Spinal cord (tissue), 10 donors: Measurements from ENCODE around the gene RAX2. TPM values are rescaled to one million over a fixed set of nuclear protein-coding genes. Genes with fewer than 3 reads are reported as not detected.
"Not testable (repeated sequence)": the region's sequence is repeated elsewhere in the genome, so short reads cannot be mapped to it uniquely, and the experiment has no call there.

ENCODE experiments used
- DNase-seq, 6 donors: peaks; one replicate each; pipeline versions ENCODE4 v3.0.0 to v3.0.0-alpha.2; 2013 to 2015; ENCODE audit warnings: low spot score in 6 of 6, low read depth in 4 of 6
- H3K27ac ChIP-seq: one replicate; pipeline ENCODE4 v1.5.1; 2013; ENCODE audit warnings: low read depth, low read length, control low read depth
- H3K27me3 ChIP-seq: one replicate; pipeline ENCODE4 v1.6.1; 2013; ENCODE audit warnings: low read length; ENCODE audit not compliant: control insufficient read depth, insufficient read depth
- H3K36me3 ChIP-seq: one replicate; pipeline ENCODE4 v1.6.1; 2013; ENCODE audit warnings: low read length; ENCODE audit not compliant: control insufficient read depth, insufficient read depth
- H3K4me1 ChIP-seq: one replicate; pipeline ENCODE4 v1.6.1; 2013; ENCODE audit warnings: low read length; ENCODE audit not compliant: control insufficient read depth, insufficient read depth
- H3K4me3 ChIP-seq: one replicate; pipeline ENCODE4 v1.5.1; 2013; ENCODE audit warnings: low read depth, low read length, control low read depth
- H3K9me3 ChIP-seq: one replicate; pipeline ENCODE4 v1.6.1; 2013; ENCODE audit warnings: low read length; ENCODE audit not compliant: control insufficient read depth, insufficient read depth
- WGBS: methylation state at CpG from one replicate; pipeline ENCODE4 v1.1.5; 2013; ENCODE audit warnings: missing lambda C conversion rate; ENCODE audit not compliant: insufficient coverage; 5-methylcytosine and 5-hydroxymethylcytosine counted together
- polyA plus RNA-seq, 2 donors: library from polyadenylated mRNA; unstranded; fragments of 120-200 nt; gene quantifications; one replicate each; pipeline ENCODE4 v1.2.1, GENCODE V29; 2013; ENCODE audit not compliant: insufficient read length in 2 of 2
- total RNA-seq, 2 donors: library from RNA; depleted of rRNA in 1 of 2; stranded (reverse); fragments of 120-200 nt in 1 of 2; fragments of >200 nt in 1 of 2; gene quantifications; one replicate each; pipeline versions ENCODE4 v1.2.3 to v1.2.4, GENCODE V29; 2013 to 2014
- donor health status: healthy.

Gene RAX2
- total and polyA plus RNA-seq, 4 donors: 0.09 TPM; not detected in 3

DNA sequence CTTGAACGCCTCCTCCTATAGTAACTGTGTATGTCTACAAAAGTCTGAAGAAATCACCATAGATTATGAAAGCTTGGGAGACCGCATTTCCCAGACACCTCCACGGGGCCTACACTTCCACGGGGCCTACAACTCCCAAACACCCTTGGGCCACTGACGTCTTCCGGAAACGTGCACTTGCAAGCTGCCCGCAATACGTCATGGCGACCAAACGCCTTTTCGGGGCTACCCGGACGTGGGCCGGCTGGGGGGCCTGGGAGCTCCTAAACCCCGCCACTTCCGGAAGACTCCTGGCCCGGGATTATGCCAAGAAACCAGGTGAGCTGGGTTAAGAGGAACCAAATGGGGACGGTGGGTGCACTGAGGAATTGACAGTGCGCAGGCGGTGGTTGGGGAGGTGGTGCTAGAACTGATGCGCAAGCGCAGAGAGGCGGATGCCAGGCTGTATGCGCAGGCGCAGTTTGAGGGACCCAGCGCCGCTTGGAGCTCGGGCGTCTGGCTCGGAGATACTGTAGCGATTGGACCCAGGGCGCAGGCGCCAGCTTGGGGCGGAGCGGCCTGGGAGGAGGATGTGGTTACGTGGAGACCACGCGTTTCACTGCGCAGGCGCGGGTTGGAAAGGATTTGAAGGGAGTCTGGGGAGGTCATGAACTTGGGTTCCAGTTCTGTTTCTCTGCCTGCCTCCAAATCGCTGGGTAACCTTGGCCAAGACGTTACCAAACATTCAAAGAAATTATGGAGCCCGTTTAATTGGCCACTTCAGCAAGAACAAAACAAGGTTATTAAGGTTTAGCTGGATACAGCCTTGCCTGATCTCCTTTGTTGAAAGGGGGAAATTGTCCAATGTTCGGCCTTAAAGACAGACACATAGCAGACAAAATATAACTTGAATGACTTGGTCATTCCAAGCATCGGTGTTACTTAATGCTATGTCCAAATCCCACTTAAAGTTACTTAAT, 9.2 kb downstream of the RAX2 start, which contains the start of gene MRPL54:
MRPL54 (plus strand) TSS at position 182 of the 959 bp plus-strand sequence; CDS start at position 201, 19 bp downstream.
- Histone ChIP-seq H3K27me3 (no peaks in the 10 kb centered on the region), H3K4me1 (peaks cover 26% of the 10 kb centered on the region), H3K9me3 (no peaks in the 10 kb centered on the region), H3K4me3 (peak within 1 kb of the TSS; percentile 93), H3K36me3 (peaks cover 53% of the 10 kb centered on the region), H3K27ac (peak within 1 kb of the TSS; percentile 98)
- peak; percentile 99 to 100 (median 100) for DNase-seq
- WGBS: 2% methylated on average over 43 of the region's 47 CpGs

- no peaks in the 10 kb centered on the region for H3K27me3 ChIP-seq
These were observed 9.9 kb downstream of the RAX2 start for GRCh38 chr19:3762130-3762473.

DNA sequence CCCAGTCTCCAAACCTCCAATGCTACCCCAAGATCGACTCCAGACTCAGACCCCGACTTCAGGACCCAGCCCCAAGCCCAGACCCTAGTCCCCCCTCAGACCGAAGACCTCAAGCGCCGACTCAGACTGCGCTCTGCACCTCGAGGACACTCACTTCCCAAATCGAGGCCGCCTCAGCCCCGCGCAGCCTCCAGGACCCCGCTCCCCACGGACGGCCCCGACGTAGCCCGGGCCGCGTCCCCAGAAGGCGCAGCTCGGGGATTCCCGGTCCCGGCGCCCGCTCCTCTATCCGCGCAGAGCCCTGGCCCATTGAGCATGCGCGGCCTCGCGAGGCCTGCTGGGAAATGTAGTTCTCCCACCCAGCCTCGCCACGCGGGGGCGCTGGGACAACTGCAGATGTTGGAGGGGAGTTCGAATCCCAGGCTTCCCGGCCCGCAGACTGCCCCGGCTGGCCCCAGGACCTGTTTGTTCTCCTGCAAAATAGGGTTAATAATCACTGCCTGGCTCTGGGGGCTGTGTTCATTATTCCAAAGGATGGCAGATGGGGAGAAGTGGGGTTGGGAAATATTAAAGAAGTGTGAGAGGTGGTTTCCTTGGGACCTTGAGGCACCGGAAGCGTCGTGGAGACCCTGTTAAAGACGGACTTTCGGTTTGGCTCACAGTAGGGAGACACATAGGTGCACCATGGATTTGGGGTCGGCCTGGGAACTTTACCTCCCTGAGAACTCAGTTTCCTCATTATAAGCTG, 10.5 kb downstream of the RAX2 start, which contains the start of gene APBA3:
APBA3 (minus strand) TSS at position 311 of the 748 bp plus-strand sequence. CDS start 1,428 bp downstream, outside the sequence.
- Histone ChIP-seq H3K36me3 (peaks cover 49% of the 10 kb centered on the region), H3K9me3 (no peaks in the 10 kb centered on the region), H3K27me3 (no peaks in the 10 kb centered on the region), H3K27ac (peak within 1 kb of the TSS; percentile 98), H3K4me3 (peak within 1 kb of the TSS; percentile 93), H3K4me1 (peaks cover 26% of the 10 kb centered on the region)
- under 1% methylated on average over 41 of the region's 45 CpGs for WGBS
- peak; percentile 76 to 96 (median 84) for DNase-seq

More at GRCh38 chr19:3762130-3762473, 9.9 kb downstream of the RAX2 start:
- Histone ChIP-seq H3K36me3 (peaks cover 53% of the 10 kb centered on the region), H3K4me1 (peaks cover 26% of the 10 kb centered on the region), H3K4me3 (no peak overlapping the region), H3K27ac (peak overlapping the region; percentile 98), H3K9me3 (no peaks in the 10 kb centered on the region)
- no peak for DNase-seq
- WGBS: no CpG with 5 or more reads among the region's 1 CpG

GRCh38 chr19:3760871-3761361, 11.1 kb downstream of the RAX2 start:
- DNase-seq: peak in 1 of 6 donors; percentile 8
- 33% methylated on average over 5 of the region's 7 CpGs for WGBS
- Histone ChIP-seq H3K4me1 (peaks cover 26% of the 10 kb centered on the region), H3K36me3 (peaks cover 44% of the 10 kb centered on the region), H3K4me3 (peak overlapping the region; percentile 93), H3K27me3 (no peaks in the 10 kb centered on the region), H3K27ac (no peak overlapping the region), H3K9me3 (no peaks in the 10 kb centered on the region)

DNA sequence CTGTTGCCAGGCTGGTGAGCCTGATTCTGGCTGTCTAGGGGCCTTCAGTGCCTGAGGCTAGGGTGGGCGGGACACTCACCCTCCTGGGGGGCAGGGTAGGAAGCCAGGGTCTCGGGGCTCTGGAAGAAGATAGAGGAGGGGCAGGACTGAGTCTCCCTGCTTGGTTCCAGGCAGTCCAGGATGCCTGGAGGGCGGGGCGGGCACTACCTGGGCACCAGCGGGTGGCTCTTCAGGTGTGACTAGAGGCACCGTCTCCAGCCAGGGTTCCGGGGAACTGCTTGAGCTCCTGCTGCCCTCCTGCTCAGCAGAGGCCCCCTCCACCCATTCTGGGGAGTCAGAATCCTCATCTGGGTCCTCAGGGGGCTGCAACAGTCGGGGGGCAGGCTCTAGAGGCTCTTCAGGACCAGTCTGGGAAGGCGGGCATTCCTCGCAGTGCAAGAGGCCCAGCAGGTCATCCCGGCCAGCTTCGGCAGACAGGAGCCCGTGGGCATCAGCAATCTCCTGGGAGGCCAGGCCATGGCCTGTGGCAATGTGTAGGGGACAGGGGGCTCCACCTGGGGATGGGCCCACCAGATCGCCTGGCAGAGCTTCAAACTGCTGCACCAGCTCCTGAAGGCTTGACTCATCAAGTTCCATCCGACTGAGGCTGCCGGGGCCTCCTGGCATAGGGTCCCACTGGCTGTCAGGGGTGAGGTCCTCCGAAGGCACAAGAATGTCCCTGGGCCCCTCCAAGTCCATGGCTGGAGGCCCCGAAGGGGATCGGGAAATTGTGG, 12.4 kb downstream of the RAX2 start:
- no peak overlapping the region for H3K27ac ChIP-seq
- H3K36me3 ChIP-seq: peaks cover 33% of the 10 kb centered on the region
- H3K9me3 ChIP-seq: no peaks in the 10 kb centered on the region
- H3K4me3 ChIP-seq: no peak overlapping the region
- WGBS: 91% methylated on average over 19 of the region's 19 CpGs
- no peaks in the 10 kb centered on the region for H3K27me3 ChIP-seq
- H3K4me1 ChIP-seq: peaks cover 26% of the 10 kb centered on the region
- DNase-seq: no peak

- 99% methylated on average over 7 of the region's 13 CpGs for WGBS
- not testable (repeated sequence) for H3K4me3 ChIP-seq, H3K27ac ChIP-seq, DNase-seq, H3K9me3 ChIP-seq, H3K27me3 ChIP-seq
- H3K4me1 ChIP-seq: peaks cover 26% of the 10 kb centered on the region
- peaks cover 47% of the 10 kb centered on the region for H3K36me3 ChIP-seq
These were observed 13.7 kb downstream of the RAX2 start for GRCh38 chr19:3758297-3758696.

- H3K27me3 ChIP-seq, DNase-seq, H3K27ac ChIP-seq, H3K9me3 ChIP-seq, H3K4me3 ChIP-seq: not testable (repeated sequence)
- H3K36me3 ChIP-seq: peaks cover 53% of the 10 kb centered on the region
- H3K4me1 ChIP-seq: peaks cover 26% of the 10 kb centered on the region
- WGBS: no CpG with 5 or more reads among the region's 7 CpGs
These were observed 14.3 kb downstream of the RAX2 start for GRCh38 chr19:3757705-3758104.

DNA sequence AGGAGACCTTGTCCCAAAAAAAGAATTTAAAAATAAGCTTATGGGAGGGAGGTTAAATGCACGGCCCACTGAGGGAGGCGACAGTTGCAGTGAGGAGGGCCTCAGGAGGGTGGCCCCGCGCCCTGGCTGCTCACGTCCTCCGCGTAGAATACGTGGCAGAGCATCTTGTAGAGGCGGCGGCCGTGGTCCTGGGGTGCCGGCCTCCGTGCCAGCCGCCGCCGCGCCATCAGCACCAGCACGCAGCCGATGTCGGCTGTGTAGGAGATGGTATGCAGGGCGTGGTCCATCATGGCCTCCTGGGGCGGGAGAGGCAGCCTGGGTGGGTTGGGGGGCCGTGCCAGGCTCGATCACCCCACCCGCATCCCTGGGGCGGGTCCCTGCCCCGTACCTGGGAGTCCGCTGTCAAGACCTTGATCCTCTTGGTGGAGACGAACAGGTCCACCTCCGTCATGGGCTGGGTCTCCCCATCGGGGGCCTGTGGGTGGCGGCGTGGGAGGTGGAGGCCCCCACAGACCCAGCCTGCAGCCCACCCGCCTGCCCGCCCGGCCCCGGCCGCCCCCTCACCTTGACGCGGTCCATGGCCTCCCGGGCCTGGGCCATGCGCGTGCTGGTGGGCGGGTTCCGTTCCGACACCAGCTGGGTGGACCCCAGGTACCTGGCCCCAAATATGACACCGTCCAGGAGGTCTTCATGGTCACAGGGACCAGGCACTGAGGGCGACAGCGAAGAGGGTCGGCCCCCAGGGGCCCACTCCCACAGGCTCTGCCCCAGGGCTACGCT, 18.2 kb downstream of the RAX2 start:
- peaks cover 74% of the 10 kb centered on the region for H3K36me3 ChIP-seq
- 95% methylated on average over 51 of the region's 51 CpGs for WGBS
- no peaks in the 10 kb centered on the region for H3K27me3 ChIP-seq
- no peak overlapping the region for H3K27ac ChIP-seq
- H3K9me3 ChIP-seq: no peaks in the 10 kb centered on the region
- DNase-seq: no peak
- H3K4me1 ChIP-seq: no peaks in the 10 kb centered on the region
- no peak overlapping the region for H3K4me3 ChIP-seq
